ENCODE data around the gene MEOX1. TPM values are rescaled to one million over a fixed set of nuclear protein-coding genes. Genes with fewer than 3 reads are reported as not detected.

The MEOX1 gene
- total and polyA plus RNA-seq, 2 of the 4 experiments (the other 2 are of a cell fraction): 0.48 to 0.72 TPM

- no peak overlapping the region for H2BK120ac ChIP-seq (ENCODE audit: low read depth, low read length)
- no peaks in the 10 kb centered on the region for H3K9me3 ChIP-seq (ENCODE audit: control insufficient read depth, insufficient read depth, low read length)
- H3K56ac ChIP-seq (ENCODE audit: extremely low read depth, insufficient read depth, low read length): no peak overlapping the region
- ATAC-seq (ENCODE audit: low read depth): no peak
- no peak overlapping the region for H3K18ac ChIP-seq (ENCODE audit: low read depth, low read length)
- H4K8ac ChIP-seq (ENCODE audit: low read depth in 2 of 2, low read length in 2 of 2): no peak overlapping the region
- no peaks in the 10 kb centered on the region for H4K20me1 ChIP-seq (ENCODE audit: insufficient read depth, low read length)
- ChIA-PET POLR2A (ENCODE audit: unreplicated experiment) (no interaction called here), CTCF (interaction anchor here (2.9 to 3.0 kb wide), 2 partner anchors 95 to 96 kb away, joined by 7 to 82 read pairs; no protein-coding TSS in a partner anchor)
- no peak overlapping the region for H3K27ac ChIP-seq (ENCODE audit: insufficient read depth, low read length)
- intact Hi-C loops (cut with micrococcal nuclease) (no loop called here), in situ Hi-C loops (cut with MboI; ENCODE audit: low sequenced_read_pairs) (loop anchor here (5.0 kb wide), 2 partner anchors 95 to 150 kb away; no protein-coding TSS in a partner anchor), dilution Hi-C loops (cut with HindIII; ENCODE audit: low sequenced_read_pairs, unreplicated experiment) (no loop called here)
- TF ChIP-seq NFE2L2 (IDR thresholded peaks at IDR 0.05; ENCODE audit: low read depth, low read length) (no peak), RCOR1 (IDR thresholded peaks at IDR 0.05; ENCODE audit: insufficient replicate concordance, low read length) (no peak), CTCF (conservative IDR thresholded peaks at IDR 0.05; ENCODE audit: low read depth, low read length) (no peak), MXI1 (IDR thresholded peaks at IDR 0.05; ENCODE audit: borderline replicate concordance, low read depth, low read length) (no peak), RFX5 (IDR thresholded peaks at IDR 0.05; ENCODE audit: low read depth, low read length) (no peak), ELK1 (IDR thresholded peaks at IDR 0.05; ENCODE audit: borderline replicate concordance, low read depth, low read length) (no peak), SMC3 (IDR thresholded peaks at IDR 0.05; ENCODE audit: low read depth, low read length) (no peak), POLR2A (IDR thresholded peaks at IDR 0.05; ENCODE audit: low read depth, low read length) (no peak), FOS (IDR thresholded peaks at IDR 0.05; ENCODE audit: low read depth, low read length) (no peak), CHD1 (IDR thresholded peaks at IDR 0.05; ENCODE audit: low read depth, low read length) (no peak), MAFK (IDR thresholded peaks at IDR 0.05; ENCODE audit: low read depth, low read length) (no peak), MAZ (IDR thresholded peaks at IDR 0.05; ENCODE audit: borderline replicate concordance, low read depth, low read length) (no peak), CEBPB (IDR thresholded peaks at IDR 0.05; ENCODE audit: low read depth, low read length) (no peak), USF2 (IDR thresholded peaks at IDR 0.05; ENCODE audit: low read depth, low read length) (no peak), RAD21 (IDR thresholded peaks at IDR 0.05; ENCODE audit: low read length) (no peak)
- H3K23ac ChIP-seq (ENCODE audit: low read depth, low read length): no peak overlapping the region
- H3K27me3 ChIP-seq (ENCODE audit: control insufficient read depth, insufficient read depth, low read length): no peaks in the 10 kb centered on the region; the same call in 1 of the 2 replicates
- H2AK9ac ChIP-seq (replicated peaks; ENCODE audit: low read depth, low read length, poor library complexity): no peak overlapping the region
- no CpG with 5 or more reads among the region's 3 CpGs for WGBS, 2 experiments (ENCODE audit: extremely low coverage in 2 of 2, insufficient read length in 1 of 2)
- H3K9ac ChIP-seq (ENCODE audit: low read depth, low read length): no peak overlapping the region
- H3K36me3 ChIP-seq (ENCODE audit: control insufficient read depth, insufficient read depth, low read length): no peaks in the 10 kb centered on the region
- H3K14ac ChIP-seq (replicated peaks; ENCODE audit: low read depth, low read length): no peak overlapping the region
- no peak overlapping the region for H2AK5ac ChIP-seq (ENCODE audit: low read depth, low read length)
- H2BK5ac ChIP-seq (ENCODE audit: low read depth, low read length, poor library complexity, severe bottlenecking): no peak overlapping the region
- H3K4me2 ChIP-seq (ENCODE audit: low read depth, low read length): no peak overlapping the region
- H2BK15ac ChIP-seq (ENCODE audit: low read depth, low read length): no peak overlapping the region; the same call in 2 of the 3 replicates
- H4K5ac ChIP-seq (ENCODE audit: low read depth, low read length): no peak overlapping the region
- no peak overlapping the region for H2BK20ac ChIP-seq (ENCODE audit: low read depth, low read length)
- peaks cover 7% of the 10 kb centered on the region for H3K4me1 ChIP-seq (ENCODE audit: control insufficient read depth, insufficient read depth, low read length)
- BruUV-seq (replicated peaks): no TSS peak
- H3K4me3 ChIP-seq (ENCODE audit: insufficient read depth, low read depth, low read length): no peak overlapping the region
- H3K9me1 ChIP-seq (ENCODE audit: insufficient read depth, low read length): peaks cover under 1% of the 10 kb centered on the region; the same call in 1 of the 2 replicates
- no peak for DNase-seq
- H3K79me1 ChIP-seq (ENCODE audit: low read depth in 1 of 2, low read length in 2 of 2): no peaks in the 10 kb centered on the region
- no peak overlapping the region for H2AFZ ChIP-seq (replicated peaks; ENCODE audit: low read length, poor library complexity)
- no peak overlapping the region for H4K91ac ChIP-seq (ENCODE audit: insufficient read depth, low read depth, low read length)
- H3K4ac ChIP-seq (ENCODE audit: low read depth, low read length): no peak overlapping the region
These were observed 10.2 kb upstream of the MEOX1 start for GRCh38 chr17:43671755-43672519.

Data from IMR-90 (cell line).